GM19043 (cell line): ENCODE data around the gene TOLLIP.

Source experiments
- ATAC-seq: cut with Tn5 transposase; IDR thresholded peaks from one replicate; pipeline ENCODE4 v1.9.1; 2021; ENCODE audit warnings: low read depth; ENCODE audit not compliant: unreplicated experiment

TOLLIP gene

GRCh38 chr11:1234771-1235305 lies 74.6 kb downstream of the TOLLIP start:
- no peak for ATAC-seq

- no peak for ATAC-seq
Observed at GRCh38 chr11:1234054-1234720, 75.2 kb downstream of the TOLLIP start.

DNA sequence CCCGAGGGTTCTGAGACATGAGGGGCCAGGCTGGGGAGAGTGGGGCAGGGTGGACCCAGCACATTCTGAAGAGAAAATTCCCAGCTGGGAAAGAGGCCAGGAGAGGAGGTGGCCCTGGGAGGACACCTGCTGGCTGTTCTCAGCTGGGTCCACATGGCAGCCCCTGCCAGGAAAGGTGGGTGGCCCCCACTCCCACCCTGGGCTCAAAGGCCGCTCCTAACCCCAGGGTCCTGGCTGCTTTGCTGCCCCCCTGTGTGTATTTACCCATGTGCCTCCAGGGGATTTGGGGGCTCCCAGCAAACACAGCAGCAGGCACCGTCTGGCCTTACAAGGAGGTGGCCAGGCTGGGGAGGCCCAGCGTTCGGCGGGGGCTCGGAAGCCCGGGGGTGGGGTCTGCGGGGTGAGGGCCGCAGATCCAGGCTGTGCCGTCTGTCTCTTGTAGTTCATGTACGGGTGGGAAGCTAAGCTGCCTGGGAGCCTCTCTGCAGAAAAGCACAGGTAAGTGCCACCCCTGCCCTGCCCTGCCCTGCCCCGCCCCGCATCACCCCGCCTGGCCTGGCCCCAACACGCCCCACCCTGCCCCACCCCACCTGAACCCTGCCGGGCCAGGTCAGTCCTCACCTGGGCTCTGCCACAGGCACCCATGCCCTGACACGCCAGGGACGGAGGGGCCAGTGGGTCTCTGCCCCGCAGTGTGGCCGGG lies 75.9 kb downstream of the TOLLIP start:
- ATAC-seq = no peak

DNA sequence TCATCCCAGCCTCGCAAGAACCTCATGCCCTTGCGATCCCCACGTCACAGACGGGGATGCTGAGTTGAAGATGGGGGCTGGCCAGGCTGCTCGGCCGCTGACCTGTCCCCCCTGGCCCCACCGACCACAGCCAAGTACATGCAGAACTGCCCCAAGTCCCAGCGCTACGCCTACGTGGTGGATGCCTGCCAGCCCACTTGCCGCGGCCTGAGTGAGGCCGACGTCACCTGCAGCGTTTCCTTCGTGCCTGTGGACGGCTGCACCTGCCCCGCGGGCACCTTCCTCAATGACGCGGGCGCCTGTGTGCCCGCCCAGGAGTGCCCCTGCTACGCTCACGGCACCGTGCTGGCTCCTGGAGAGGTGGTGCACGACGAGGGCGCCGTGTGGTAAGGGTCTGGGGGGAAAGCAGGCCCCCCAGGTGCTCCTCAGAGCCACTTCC lies 76.5 kb downstream of the TOLLIP start:
- ATAC-seq = no peak

DNA sequence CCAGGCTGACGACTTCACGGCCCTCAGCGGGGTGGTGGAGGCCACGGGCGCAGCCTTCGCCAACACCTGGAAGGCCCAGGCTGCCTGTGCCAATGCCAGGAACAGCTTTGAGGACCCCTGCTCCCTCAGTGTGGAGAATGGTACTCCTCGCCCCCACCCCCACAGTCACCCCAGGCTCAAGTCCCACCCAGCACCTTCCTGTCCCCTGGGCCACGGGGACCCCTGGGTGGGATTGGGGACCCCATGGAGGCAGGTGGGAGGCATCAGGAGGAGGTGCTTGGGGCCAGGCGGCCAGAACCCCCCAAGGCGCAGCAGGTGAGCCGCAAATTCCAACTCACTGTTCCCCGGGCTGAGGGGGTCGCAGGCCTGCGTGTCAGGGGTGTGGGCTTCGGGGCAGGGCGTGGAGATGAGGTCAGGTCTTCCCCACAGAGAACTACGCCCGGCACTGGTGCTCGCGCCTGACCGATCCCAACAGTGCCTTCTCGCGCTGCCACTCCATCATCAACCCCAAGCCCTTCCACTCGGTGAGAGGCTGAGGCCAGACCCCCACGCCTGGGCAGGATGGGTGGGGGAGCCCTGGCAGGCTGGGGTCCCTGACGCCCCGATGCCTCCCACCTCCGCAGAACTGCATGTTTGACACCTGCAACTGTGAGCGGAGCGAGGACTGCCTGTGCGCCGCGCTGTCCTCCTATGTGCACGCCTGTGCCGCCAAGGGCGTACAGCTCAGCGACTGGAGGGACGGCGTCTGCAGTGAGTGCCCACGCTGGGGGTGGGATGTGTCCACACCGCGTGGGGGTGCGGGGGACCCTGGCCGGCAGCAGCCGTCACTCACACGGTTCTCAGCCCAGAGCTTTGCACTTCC lies 77.2 kb downstream of the TOLLIP start:
- no peak for ATAC-seq

DNA sequence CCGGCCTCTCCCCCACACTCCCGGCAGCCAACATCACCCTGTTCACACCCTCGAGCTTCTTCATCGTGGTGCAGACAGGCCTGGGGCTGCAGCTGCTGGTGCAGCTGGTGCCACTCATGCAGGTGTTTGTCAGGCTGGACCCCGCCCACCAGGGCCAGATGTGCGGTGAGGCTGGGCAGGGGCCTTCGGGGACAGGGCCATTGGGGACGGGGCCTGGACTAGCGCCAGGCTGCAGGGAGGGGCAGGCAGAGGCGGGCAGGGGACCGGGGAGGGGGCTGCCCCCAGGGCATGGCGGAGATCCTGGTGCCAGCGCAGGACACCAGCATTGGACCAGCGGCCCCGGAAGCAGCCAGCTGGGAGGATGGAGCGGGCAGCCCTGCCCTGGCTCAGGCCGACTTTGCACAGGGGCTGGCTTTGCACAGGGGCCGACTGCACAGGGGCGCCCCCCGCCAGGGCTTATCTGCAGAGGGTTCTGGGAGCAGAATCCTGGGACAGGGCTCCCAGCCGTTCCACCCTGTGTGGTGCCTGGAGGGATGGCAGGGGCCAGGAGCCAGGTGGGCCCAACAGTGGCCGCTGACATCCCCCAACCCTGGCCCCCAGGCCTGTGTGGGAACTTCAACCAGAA lies 77.9 kb downstream of the TOLLIP start:
- no peak for ATAC-seq

DNA sequence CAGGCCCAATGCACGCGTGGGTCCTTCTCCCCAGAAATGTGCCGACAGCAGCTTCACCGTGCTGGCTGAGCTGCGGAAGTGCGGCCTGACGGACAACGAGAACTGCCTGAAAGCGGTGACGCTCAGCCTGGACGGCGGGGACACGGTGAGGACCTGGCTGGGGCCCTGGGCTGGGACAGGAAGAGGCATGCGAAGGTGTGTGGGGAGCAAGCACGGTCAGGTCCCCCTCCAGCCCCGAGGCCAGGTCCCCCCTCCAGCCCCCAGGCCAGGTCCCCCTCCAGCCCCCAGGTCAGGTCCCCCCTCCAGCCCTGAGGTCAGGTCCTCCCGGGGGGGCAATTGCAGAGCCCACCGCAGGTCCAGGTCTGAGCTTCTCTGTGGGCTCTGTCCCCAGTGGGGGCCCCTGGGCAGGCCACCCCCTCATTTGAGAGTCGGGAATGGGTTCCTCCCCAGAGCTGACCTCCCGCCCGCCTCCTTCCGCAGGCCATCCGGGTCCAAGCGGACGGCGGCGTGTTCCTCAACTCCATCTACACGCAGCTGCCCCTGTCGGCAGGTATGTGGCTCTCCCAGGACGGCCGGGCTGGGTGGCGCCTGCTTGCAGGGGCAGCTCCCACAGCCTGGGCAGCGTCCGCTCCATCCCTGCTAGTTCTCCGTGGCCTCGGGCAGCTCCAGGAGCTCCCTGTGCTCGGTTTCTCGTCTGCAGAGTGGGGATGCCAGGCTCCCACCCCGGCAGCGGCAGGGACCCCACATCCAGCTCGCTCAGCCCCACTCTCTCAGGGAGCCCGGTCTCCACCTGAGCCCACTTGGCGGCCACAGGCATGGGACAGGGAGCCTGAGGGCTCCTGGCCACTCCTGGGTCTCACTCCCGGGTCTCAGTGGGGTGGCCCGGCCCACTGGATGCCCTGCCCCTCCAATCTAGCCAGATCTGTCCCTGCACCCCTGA lies 78.7 kb downstream of the TOLLIP start:
- no peak for ATAC-seq

DNA sequence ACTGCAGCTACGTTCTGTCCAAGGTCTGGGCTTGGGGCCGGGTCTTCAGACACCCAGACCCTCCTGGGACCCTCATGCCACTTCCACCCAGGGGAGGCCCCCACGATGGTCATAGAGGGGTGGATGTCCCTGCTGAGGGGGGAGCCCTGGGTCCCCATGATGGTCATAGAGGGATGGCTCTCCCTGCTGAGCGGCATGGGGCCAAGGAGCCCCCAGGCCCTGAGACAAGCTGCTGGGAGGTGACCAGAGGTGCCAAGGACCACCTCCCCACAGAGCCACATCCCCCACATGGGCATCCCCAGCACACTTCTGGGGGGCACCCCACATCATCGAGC lies 79.3 kb downstream of the TOLLIP start:
- no peak for ATAC-seq

DNA sequence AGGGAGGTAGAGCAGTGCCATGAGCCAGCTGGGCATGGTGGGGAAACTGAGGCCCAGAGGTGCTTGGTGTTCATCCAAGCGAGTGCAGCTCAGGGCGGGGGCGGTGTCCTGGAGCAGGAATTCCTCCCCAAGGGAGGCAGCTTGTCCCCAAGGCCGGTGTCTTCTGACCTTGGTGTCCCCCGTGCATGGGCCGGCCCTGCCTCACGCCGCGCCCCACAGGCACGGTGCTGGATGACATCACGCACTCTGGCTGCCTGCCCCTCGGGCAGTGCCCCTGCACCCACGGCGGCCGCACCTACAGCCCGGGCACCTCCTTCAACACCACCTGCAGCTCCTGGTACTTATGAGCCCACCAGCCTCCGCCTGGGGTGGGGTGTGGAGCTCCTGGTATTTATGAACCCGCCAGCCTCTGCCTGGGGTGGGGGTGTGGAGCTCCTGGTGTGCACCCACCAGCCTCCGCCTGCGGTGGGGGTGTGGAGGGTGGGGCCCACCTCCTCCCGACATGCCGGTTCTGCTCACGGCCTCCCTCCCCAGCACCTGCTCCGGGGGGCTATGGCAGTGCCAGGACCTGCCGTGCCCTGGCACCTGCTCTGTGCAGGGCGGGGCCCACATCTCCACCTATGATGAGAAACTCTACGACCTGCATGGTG lies 79.8 kb downstream of the TOLLIP start:
- no peak for ATAC-seq

GRCh38 chr11:1228921-1229451 lies 80.4 kb downstream of the TOLLIP start:
- ATAC-seq = no peak

DNA sequence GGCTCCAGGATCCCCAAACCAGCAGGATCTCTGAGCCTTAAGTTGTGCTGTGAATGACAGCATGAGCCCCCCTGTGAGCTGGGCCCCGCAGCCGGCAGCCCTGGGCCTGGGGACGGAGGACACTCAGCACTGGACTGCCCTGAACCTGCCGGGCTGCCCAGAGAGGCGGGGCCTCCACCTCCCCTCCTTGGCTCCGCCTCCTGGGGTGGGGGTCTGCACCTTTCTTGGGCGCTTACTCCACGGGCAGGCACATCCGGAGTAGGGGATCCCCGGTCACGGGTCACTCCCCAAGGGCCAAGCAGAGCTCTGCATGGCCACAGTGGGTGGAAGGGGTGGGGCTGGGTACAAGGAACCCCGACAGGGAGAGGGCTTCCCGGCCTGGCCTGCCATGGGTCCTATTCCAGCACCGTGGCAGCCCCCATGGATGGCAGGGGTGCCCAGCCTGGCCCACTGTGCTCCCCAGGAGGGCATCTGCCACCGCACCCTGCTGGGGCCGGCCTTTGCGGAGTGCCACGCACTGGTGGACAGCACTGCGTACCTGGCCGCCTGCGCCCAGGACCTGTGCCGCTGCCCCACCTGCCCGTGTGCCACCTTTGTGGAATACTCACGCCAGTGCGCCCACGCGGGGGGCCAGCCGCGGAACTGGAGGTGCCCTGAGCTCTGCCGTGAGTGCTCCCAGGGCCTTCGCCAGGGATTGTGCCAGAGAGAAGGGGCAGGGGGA lies 81.2 kb downstream of the TOLLIP start:
- ATAC-seq = no peak

GRCh38 chr11:1227551-1228100 lies 81.8 kb downstream of the TOLLIP start:
- ATAC-seq = no peak

DNA sequence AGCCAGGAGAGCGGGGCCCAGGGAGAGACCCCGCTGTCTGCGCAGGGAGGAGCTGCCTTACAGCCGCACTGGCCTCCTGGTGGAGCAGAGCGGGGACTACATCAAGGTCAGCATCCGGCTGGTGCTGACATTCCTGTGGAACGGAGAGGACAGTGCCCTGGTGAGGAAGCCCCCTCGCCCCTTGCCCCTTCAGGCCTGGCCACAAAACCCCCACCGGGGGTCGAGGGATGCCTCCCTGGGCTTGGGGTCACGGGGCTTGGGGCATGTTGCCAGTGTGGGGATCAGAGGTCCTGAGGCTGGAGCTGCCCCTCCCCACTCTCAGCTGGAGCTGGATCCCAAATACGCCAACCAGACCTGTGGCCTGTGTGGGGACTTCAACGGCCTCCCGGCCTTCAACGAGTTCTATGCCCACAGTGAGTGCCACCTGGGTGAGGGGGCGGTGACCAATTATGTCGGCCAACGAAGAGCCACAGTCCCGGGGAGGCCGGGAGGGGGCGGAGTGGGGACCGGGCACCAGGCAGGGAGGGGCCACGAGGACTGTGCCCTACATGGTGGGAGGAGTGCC lies 82.4 kb downstream of the TOLLIP start:
- no peak for ATAC-seq

GRCh38 chr11:1226226-1226985 lies 83.0 kb downstream of the TOLLIP start:
- ATAC-seq = no peak

- no peak for ATAC-seq
Observed at GRCh38 chr11:1225386-1226225, 83.8 kb downstream of the TOLLIP start.
